Hindlimb muscle (tissue), 1 donor: ENCODE measurements around the gene CNOT8. TPM values are rescaled to one million over a fixed set of nuclear protein-coding genes. Genes with fewer than 3 reads are reported as not detected.

Source experiments
- polyA plus RNA-seq: library from polyadenylated mRNA; unstranded; fragments of 120-200 nt; gene quantifications from one replicate; pipeline ENCODE4 v1.2.1, GENCODE V29; 2013; ENCODE audit not compliant: insufficient read length

The CNOT8 gene
- polyA plus RNA-seq, 1 donor = 38.6 TPM

Other genes starting within 250 kb of the CNOT8 start
- gene LARP1, start 103.2 kb upstream of the CNOT8 start, polyA plus RNA-seq = 109 TPM
- 17.8 TPM for gene FAXDC2, start 8.0 kb upstream of the CNOT8 start, polyA plus RNA-seq
- gene GEMIN5, start 79.6 kb downstream of the CNOT8 start, polyA plus RNA-seq = 16.4 TPM
- gene MRPL22, start 82.4 kb downstream of the CNOT8 start, polyA plus RNA-seq = 22.9 TPM
- gene KIF4B, start 155.1 kb downstream of the CNOT8 start, polyA plus RNA-seq = not detected